Measurements from ENCODE around the gene DNMBP.
"Not testable (repeated sequence)": the region's sequence is repeated elsewhere in the genome, so short reads cannot be mapped to it uniquely, and the experiment has no call there.

DNMBP gene

GRCh38 chr10:99844433-99844955, 165.3 kb downstream of the DNMBP start:
- no peaks in the 10 kb centered on the region for H4K20me1 ChIP-seq (ENCODE audit: insufficient read depth)
- H3K4me1 ChIP-seq (ENCODE audit: low read depth, poor library complexity, severe bottlenecking): no peaks in the 10 kb centered on the region
- H3K4me3 ChIP-seq (IDR thresholded peaks at IDR 0.05; ENCODE audit: insufficient read depth, low read depth, low read length): no peak overlapping the region
- H3K4me2 ChIP-seq: no peak overlapping the region
- no peaks in the 10 kb centered on the region for H3K36me3 ChIP-seq (ENCODE audit: insufficient read depth)
- no peaks in the 10 kb centered on the region for H3K27me3 ChIP-seq (ENCODE audit: insufficient read depth, low read depth)
- TF ChIP-seq CTCF (conservative IDR thresholded peaks at IDR 0.05; ENCODE audit: low read depth, low read length): no peak
- H2AFZ ChIP-seq (ENCODE audit: low read depth): no peak overlapping the region
- H3K27ac ChIP-seq: no peak overlapping the region
- H3K79me2 ChIP-seq (ENCODE audit: insufficient read depth, low read depth): no peaks in the 10 kb centered on the region
- H3K9ac ChIP-seq: no peak overlapping the region

GRCh38 chr10:99843310-99843709, 166.4 kb downstream of the DNMBP start:
- H3K9ac ChIP-seq: no peak overlapping the region
- no peaks in the 10 kb centered on the region for H3K36me3 ChIP-seq (ENCODE audit: insufficient read depth)
- H3K4me1 ChIP-seq (ENCODE audit: low read depth, poor library complexity, severe bottlenecking): no peaks in the 10 kb centered on the region
- H3K4me2 ChIP-seq: no peak overlapping the region
- no peak overlapping the region for H3K4me3 ChIP-seq (IDR thresholded peaks at IDR 0.05; ENCODE audit: insufficient read depth, low read depth, low read length)
- no peak overlapping the region for H3K27ac ChIP-seq
- H3K27me3 ChIP-seq (ENCODE audit: insufficient read depth, low read depth): no peaks in the 10 kb centered on the region
- no peaks in the 10 kb centered on the region for H3K79me2 ChIP-seq (ENCODE audit: insufficient read depth, low read depth)
- TF ChIP-seq CTCF (conservative IDR thresholded peaks at IDR 0.05; ENCODE audit: low read depth, low read length): no peak
- no peaks in the 10 kb centered on the region for H4K20me1 ChIP-seq (ENCODE audit: insufficient read depth)
- H2AFZ ChIP-seq (ENCODE audit: low read depth): no peak overlapping the region

- Histone ChIP-seq H3K4me1 (ENCODE audit: low read depth, poor library complexity, severe bottlenecking) (no peaks in the 10 kb centered on the region), H3K27ac (no peak overlapping the region), H3K79me2 (ENCODE audit: insufficient read depth, low read depth) (no peaks in the 10 kb centered on the region), H3K27me3 (ENCODE audit: insufficient read depth, low read depth) (no peaks in the 10 kb centered on the region), H2AFZ (ENCODE audit: low read depth) (no peak overlapping the region), H3K4me3 (IDR thresholded peaks at IDR 0.05; ENCODE audit: insufficient read depth, low read depth, low read length) (no peak overlapping the region), H3K9ac (no peak overlapping the region), H4K20me1 (ENCODE audit: insufficient read depth) (no peaks in the 10 kb centered on the region), H3K4me2 (no peak overlapping the region), H3K36me3 (ENCODE audit: insufficient read depth) (no peaks in the 10 kb centered on the region)
- no peak for TF ChIP-seq CTCF (conservative IDR thresholded peaks at IDR 0.05; ENCODE audit: low read depth, low read length)
Observed at GRCh38 chr10:99841746-99842145, 168.0 kb downstream of the DNMBP start.

GRCh38 chr10:99840859-99841258, 168.9 kb downstream of the DNMBP start:
- not testable (repeated sequence) for H3K4me2 ChIP-seq; H3K4me3 ChIP-seq (IDR thresholded peaks at IDR 0.05; ENCODE audit: insufficient read depth, low read depth, low read length); H3K27ac ChIP-seq; H3K27me3 ChIP-seq (ENCODE audit: insufficient read depth, low read depth); H3K36me3 ChIP-seq (ENCODE audit: insufficient read depth); H2AFZ ChIP-seq (ENCODE audit: low read depth); H3K9ac ChIP-seq; H3K79me2 ChIP-seq (ENCODE audit: insufficient read depth, low read depth); H3K4me1 ChIP-seq (ENCODE audit: low read depth, poor library complexity, severe bottlenecking); H4K20me1 ChIP-seq (ENCODE audit: insufficient read depth)

GRCh38 chr10:99836711-99837110, 173.0 kb downstream of the DNMBP start:
- H3K4me2 ChIP-seq: no peak overlapping the region
- no peaks in the 10 kb centered on the region for H3K36me3 ChIP-seq (ENCODE audit: insufficient read depth)
- no peak overlapping the region for H2AFZ ChIP-seq (ENCODE audit: low read depth)
- H3K9ac ChIP-seq: no peak overlapping the region
- no peaks in the 10 kb centered on the region for H3K4me1 ChIP-seq (ENCODE audit: low read depth, poor library complexity, severe bottlenecking)
- no peaks in the 10 kb centered on the region for H3K79me2 ChIP-seq (ENCODE audit: insufficient read depth, low read depth)
- H3K27ac ChIP-seq: no peak overlapping the region
- no peak overlapping the region for H3K4me3 ChIP-seq (IDR thresholded peaks at IDR 0.05; ENCODE audit: insufficient read depth, low read depth, low read length)
- H4K20me1 ChIP-seq (ENCODE audit: insufficient read depth): no peaks in the 10 kb centered on the region
- TF ChIP-seq CTCF (conservative IDR thresholded peaks at IDR 0.05; ENCODE audit: low read depth, low read length): no peak
- no peaks in the 10 kb centered on the region for H3K27me3 ChIP-seq (ENCODE audit: insufficient read depth, low read depth)
